Measurements from ENCODE around the gene KLRF1.

DNA sequence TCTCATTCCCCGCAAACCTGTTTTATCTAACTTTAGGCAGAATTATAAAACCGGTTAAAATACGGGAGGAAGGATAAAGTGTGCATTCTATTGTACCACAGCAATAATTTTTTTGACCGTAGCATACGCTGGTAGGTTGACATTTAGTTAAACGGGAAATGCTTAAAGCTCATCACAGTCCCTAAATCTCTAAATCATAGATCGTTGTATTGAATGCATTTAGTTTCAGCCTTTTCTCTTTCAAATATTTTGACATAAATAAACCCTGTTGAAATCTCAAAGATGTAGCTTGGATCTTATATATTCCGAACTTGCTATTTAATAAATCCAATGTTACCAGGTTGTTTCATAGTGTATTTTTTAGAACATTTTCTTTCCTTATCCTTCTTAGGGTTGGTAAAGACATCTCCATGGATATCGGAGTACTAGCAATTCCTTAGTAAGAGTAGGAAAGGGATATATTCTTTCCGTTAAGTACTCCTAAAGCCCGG is 41.1 kb downstream of the KLRF1 start:
- TF ChIP-seq POLR2A (IDR thresholded peaks at IDR 0.05; ENCODE audit: low read length) (no peak), GATA1 (IDR thresholded peaks at IDR 0.05; ENCODE audit: low read depth, low read length) (no peak)

Data from erythroblast (primary cell).